Cardiac septum (tissue), 1 donor: ENCODE data around the gene CFAP97D2. TPM values are rescaled to one million over a fixed set of nuclear protein-coding genes. Genes with fewer than 3 reads are reported as not detected.
A peak's percentile ranks its signal among the peaks of the same experiment; 100 is the strongest.
"Not testable (repeated sequence)": the region's sequence is repeated elsewhere in the genome, so short reads cannot be mapped to it uniquely, and the experiment has no call there.

Source experiments
- DNase-seq: peaks from one replicate; pipeline ENCODE4 v3.0.0-alpha.2; 2020; ENCODE audit warnings: low spot score
- intact Hi-C: fragments of 100-400 bp; cut with DNase I; formaldehyde crosslinking; loops from one replicate; pipeline ENCODE4 v1.14.0; 2022
- total RNA-seq: library from RNA; stranded (reverse); fragmentation: NEBNext Ultra II Directional; extraction: Animal tissue kit (Norgen Biotek cat#: 25700); gene quantifications from one replicate; pipeline ENCODE4 v1.2.1, GENCODE V29; 2021
- donor health status: DM: no; HTN: no; CAD: no.

The CFAP97D2 gene
- total RNA-seq, 1 donor from 2014 or later = not detected

DNA sequence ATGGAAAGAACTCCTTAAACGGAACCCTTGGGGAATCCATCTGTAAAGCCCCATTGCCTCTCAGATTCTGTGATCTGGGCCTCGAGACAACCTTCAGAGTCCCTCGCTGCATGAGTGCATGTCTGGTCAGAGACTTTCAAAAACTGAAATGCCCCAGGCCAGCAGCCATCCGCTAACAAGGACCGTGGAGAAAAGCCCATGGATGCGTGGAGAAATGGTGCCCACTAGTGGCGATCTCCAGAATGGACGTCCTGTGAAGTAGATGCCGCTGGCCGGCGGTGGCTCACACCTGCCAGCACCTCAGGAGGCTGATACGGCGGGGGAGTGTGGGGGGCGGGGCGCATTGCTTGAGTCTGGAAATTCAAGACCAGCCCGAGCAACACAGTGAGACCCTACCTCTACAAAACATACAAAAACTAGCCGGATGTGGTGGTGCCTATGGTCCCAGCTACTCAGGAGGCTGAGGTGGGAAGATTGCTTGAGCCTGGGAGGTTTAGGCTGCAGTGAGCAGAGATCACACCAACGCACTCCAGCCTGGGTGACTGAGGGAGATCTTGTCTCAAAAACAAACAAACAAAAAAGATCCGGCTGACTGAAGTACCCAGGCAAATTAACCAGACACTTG lies 47.8 kb downstream of the CFAP97D2 start:
- intact Hi-C loops = loop anchor here (1.0 kb wide), 1 partner anchor 276 kb away; no protein-coding TSS in a partner anchor
- DNase-seq = peak; percentile 92

DNA sequence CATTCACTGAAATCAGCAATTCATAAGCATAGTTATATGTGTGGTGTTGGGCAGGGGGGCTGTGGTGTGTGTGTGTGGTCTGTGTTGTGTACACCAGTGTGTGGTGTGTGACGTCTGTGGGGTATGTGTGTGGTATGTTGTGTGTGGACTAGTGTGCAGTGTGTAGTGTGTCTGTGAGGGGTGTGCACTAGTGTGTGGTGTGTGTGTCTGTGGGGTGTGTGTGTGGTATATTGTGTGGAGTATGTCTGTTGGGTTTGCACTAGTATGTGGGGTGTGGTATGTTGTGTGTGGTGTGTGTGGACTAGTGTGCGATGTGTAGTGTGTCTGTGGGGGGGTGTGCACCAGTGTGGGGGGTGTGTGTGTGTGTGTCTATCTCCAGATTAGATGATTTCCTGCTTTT lies 48.5 kb downstream of the CFAP97D2 start:
- intact Hi-C loops = no loop called here
- no peak for DNase-seq

DNA sequence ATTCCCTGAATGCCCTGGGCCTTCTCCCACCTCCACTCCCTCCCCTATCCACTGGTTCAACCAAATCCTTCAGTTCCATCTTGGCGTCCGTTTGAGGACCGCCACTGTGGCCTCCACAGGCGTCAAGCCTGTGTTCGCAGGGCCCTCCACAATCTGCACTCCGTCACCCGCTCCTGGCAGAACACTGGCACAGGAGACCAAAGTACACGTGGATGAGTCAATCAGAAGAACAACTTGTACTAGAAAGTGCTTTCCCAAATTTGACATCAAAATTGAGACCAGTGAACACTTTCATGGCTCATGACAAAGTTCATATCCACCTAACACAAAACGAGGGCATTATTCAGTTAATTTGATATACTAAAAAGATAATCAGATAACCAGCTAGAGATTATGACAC lies 49.1 kb downstream of the CFAP97D2 start:
- DNase-seq = no peak
- intact Hi-C loops = no loop called here

DNA sequence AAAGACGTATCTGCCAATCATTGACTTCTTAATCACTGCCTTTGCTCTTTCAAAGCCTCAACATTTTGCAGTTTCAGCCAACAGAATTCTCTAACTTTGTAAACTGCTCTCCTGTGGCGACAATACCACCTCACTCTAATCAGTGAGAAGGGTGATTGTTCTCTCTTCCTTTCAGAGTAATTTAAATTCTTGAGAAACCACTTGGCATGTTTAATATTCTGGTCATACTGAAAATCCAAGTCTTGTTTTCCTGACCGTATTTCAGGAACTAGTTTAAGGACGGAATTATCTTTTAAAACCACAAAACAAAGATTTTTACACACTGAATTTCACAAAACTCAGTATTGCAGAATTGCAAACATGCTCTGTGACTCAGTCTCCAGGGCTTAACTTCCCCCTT lies 50.4 kb downstream of the CFAP97D2 start:
- intact Hi-C loops = no loop called here

DNA sequence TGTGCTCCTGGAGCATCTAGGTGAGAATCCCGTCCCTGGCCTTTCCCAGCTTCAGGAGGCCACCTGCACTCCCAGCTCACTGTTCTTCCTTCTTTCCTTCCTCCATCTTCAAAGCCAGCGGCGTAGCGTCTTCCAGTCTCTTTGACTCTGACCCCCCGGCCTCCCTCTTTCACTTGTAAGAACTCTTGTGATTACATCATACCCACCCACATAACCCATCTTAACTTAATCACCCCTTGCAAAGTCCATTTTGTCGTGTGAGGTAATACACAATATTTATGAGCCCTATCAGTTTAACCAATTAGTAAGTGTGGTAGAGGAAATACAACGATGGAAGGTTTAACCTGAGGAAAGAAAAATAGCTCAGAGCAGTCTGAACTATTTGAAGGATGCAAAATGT lies 51.1 kb downstream of the CFAP97D2 start:
- DNase-seq = no peak
- intact Hi-C loops = no loop called here

More for the DNA sequence above, 50.4 kb downstream of the CFAP97D2 start:
- no peak for DNase-seq

DNA sequence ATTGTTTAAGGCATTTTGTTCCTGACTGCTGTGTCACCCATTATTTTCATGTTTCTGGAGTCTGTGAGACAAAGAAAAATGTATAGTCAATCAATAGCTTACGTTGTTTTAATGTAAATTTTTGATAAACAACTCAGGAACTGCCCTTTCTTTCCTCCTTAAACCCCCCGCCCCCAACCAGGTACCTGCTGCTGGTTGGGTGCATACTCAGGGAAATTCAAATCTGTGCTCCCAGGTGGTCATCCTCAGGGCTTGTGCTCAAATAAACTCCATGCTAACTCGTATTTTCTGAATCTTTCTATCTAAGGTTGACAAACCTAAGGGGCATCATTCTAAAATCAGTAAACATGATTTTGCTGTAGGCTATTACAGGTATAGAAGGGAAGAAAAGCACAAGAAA lies 51.5 kb downstream of the CFAP97D2 start:
- intact Hi-C loops = no loop called here
- DNase-seq = no peak

DNA sequence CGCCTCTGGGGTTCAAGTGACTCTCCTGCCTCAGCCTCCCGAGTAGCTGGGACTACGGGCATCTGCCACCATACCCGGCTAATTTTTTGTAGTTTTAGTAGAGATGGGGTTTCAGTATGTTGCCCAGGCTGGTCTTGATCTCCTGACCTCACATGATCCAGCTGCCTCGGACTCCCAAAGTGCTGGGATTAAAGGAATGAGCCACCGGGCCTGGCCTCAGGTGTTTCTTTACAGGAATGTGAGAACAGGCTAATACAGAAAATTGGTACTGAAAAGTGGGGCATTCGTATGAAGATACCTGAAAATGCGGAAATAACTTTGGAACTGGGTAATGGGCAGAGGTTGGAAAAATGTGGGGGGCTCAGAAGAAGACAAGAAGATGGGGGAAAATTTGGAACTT lies 52.8 kb downstream of the CFAP97D2 start:
- no peak for DNase-seq
- intact Hi-C loops = no loop called here

DNA sequence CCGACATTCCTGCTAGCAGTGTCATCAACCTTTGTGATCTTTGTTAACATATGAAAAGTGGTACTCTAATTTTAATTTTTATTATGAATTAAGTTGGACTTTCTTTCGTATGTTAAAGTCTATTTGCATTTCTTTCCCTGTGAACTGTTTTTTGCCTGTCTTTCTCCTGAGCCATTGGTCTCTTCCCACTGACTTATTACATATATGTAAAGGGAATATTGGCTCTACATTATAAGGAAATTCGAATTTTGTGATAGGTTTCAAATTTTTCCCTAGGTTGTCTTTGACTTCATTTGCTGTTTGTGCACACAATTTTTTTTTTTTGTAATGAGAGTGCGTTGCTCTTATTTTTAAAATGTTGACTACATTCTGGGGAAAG lies 55.2 kb downstream of the CFAP97D2 start:
- DNase-seq = no peak
- intact Hi-C loops = no loop called here

DNA sequence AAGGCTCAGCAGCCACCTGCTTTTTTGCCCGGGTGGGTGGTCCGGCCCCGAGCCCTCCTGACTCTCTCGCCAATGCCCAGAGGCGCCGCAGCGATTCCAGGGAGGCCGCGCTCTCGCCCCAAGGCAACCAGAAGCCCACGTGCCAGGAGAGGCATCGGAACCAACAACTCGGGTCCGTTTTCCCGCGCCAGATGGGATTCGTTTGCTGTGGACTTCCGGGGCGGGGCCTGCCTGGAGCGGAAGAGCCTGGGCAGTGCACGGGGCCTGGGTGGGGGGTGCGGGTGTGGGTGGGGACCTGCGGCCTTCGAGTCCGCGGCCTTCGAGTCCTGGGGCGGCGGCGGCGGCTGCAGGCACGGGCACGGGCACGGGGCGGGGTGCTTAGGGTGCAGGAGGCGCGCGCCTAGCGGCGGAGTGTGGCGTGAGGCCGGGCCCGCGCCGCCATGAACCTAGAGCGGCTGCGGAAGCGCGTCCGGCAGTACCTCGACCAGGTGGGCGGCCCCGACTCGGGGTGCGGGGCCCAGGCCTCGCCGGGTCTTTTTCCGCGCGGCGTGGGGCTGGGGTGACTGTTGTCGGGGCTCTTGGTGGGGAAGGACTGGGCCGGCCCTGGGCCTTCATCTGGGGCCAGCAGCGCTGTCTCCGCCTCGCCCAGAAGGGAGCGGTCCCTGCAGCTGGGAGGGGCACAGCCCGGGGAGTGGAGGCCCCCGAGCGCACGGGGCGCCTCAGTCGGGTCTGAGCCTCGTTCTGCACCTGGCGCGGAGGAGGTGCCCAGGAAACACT lies 55.8 kb downstream of the CFAP97D2 start, which contains the start of gene CDC16:
Gene CDC16 (plus strand): TSS at position 253 of the 777 bp plus-strand sequence. CDS start 188 bp downstream, at position 441.
- intact Hi-C loops = no loop called here
- DNase-seq = peak; percentile 92

DNA sequence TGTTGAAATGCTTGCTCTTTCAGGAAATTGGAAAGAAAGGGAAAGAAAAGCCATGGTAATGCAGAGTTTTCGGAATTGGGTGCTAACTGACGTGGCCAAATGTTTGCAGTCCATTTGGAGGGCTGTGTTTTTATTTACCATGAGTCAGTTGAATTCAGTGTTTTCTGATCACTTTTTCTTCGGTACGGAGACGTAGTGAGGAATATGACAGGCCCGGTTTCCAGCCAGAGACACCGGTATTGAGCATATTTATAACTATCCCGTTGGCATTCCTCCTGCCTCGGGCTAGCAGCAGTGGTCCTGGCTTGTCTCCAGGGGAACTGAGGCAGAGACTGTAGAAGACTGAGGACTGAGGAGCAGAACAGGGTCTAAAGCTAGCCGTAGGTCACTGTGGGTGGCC lies 56.6 kb downstream of the CFAP97D2 start:
- intact Hi-C loops = no loop called here
- DNase-seq = no peak

DNA sequence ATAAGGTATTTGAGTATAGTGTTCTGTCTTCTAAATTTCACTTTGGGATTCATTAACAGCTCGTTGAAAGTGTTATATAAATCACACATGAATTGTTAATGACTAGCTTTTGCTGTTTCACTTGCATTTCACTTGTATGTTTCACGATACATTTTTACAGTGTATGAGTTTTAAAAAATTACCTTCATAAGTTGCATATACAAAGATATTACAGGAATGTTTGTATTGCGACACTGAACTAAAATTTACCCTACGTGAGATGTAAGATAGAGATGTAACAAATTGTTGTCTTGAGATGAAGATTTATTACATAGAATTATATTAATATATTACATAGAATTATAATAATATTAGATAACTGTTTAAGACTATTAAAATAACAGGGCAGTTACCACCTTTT lies 57.2 kb downstream of the CFAP97D2 start:
- no peak for DNase-seq
- intact Hi-C loops = no loop called here

DNA sequence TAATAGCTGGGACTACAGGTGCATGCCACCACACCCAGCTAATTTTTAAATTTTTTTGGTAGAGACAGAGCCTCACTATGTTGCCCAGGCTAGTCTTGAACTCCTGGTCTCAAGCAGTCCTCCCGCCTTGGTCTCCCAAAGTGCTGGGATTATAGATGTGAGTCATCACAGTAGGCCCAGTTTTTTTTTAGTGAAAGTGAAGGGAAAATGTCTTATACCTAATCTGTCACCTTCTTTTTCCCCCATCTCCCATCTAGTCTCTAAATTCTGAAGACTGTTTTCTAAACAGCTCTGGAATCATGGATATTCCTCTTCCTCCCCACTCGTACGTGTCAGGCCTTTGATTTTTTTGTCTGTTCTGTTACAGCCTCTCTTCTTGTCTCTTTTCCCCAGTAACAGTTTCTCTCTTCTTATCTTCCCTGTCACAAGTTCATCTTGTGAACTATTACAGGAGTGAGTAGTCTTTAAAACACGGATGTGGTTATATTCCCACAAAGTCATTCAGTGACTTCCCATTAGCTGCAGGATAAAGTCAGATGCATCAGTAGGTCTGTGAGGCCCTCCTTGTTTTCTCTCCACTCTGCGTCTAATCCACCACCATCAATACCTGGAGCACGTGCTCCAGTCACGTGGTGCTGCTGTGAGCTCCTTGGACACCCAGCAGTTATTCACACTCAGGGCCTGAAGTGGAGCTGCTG lies 58.5 kb downstream of the CFAP97D2 start:
- no peak for DNase-seq
- intact Hi-C loops = no loop called here

DNA sequence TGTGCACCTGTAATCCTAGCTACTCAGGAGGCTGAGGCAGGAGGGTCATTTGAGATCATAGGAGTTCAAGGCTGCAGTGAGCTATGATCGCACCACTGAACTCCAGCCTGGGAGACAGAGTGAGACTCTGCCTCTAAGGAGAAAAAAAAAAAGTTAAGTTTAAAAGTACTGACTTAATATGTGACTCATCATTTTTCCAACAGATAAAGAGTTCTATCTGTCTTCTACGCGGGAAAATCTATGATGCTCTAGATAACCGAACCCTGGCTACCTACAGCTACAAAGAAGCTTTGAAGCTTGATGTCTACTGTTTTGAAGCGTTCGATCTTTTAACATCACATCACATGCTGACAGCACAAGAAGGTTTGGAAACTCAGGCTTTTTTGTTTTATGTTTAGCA lies 62.9 kb downstream of the CFAP97D2 start:
- intact Hi-C loops = no loop called here
- DNase-seq = no peak

DNA sequence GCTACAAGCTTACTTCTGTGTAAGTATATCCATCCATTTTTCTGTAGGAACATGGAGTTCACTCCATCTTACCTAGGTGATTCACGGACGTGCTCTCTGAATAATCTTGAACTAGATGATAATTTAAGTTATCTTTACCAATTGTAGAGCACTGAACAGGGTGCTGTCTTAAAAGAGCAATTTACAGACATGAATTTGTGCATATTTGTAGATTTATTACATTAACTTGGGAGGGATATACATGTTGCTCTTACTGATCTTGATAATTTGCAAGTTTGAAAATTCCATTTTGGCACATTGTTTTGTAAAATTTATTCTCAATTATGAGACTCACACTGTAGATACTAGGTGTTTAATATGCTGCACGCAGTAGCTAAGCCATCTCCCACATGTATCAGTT lies 64.9 kb downstream of the CFAP97D2 start:
- no peak for DNase-seq
- intact Hi-C loops = no loop called here

DNA sequence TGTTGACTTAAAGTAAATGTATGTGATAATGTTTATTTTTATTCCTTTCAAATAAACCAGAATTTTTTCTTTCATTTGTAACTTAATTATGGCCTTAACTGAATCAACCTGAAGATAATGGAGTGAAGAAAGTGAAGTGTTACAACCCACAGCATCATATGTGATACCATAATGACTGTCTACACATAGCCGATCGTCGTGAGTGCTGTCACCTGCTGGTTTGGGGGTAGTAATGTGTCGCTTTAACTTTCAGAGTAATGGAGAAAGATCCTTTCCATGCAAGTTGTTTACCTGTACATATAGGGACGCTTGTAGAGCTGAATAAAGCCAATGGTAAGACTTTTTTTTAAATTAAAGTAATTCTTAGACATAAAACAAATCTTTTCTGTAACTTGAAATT lies 65.6 kb downstream of the CFAP97D2 start:
- no peak for DNase-seq
- intact Hi-C loops = no loop called here

DNA sequence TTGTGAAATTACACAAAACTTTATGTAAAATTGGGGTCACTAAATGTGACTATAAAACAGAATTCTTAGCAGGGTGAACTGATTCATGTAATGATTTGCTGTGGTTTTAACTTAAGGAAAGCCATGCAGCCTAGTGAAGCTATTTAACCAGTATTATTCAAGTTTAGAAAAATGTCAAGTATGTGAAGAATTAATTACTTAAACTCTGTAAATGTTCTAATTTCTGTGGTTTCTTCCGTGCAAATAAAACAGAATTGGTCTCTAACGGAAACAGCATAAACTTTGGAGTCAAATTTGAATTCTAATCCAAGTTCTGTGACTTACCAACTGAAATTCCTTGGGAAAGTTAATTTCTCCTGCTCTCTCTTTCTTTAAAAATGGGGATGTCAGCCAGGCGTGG lies 69.0 kb downstream of the CFAP97D2 start:
- intact Hi-C loops = no loop called here
- no peak for DNase-seq

DNA sequence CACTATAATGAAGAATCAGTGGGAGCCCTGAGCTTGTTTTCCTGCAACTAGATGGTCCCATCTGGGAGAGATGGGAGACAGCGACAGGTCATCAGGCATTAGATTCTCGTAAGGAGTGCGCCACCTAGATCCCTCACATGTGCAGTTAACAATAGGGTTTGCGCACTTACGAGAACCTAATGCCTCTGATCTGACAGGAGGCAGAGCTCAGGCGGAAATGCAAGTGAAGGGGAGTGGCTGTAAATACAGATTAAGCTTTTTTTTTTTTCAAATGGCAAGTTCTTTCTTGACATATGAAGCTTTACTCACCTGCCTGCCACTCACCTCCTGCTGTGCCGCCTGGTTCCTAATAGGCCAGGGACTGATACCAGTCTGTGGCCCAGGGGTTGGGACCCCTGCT lies 70.0 kb downstream of the CFAP97D2 start:
- intact Hi-C loops = no loop called here
- no peak for DNase-seq

DNA sequence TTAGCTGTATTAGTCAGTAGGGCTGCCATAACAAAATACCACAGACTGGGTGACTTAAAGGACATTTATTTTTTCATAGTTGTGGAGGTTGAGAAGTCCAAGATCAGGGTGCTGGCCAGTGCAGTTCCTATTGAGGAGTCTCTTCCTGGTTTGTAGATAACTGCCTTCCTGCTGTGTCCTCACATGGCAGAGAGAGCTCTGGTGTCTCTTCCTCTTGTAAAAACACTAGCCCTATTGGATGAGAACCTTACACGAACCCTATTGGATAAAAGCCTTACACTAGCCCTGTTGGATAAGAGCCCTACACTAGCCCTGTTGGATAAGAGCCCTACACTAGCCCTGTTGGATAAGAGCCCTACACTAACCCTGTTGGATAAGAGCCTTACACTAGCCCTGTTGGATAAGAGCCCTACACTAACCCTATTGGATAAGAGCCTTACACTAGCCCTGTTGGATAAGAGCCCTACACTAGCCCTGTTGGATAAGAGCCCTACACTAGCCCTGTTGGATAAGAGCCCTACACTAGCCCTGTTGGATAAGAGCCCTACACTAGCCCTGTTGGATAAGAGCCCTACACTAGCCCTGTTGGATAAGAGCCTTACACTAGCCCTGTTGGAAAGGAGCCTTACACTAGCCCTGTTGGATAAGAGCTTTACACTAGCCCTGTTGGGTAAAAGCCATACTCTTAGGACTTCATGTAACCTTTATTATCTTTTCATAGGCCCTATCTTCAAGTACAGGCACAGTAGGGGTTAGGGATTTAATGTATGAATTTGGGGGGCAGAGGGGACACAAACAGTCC lies 72.8 kb downstream of the CFAP97D2 start:
- intact Hi-C loops, DNase-seq: not testable (repeated sequence)

DNA sequence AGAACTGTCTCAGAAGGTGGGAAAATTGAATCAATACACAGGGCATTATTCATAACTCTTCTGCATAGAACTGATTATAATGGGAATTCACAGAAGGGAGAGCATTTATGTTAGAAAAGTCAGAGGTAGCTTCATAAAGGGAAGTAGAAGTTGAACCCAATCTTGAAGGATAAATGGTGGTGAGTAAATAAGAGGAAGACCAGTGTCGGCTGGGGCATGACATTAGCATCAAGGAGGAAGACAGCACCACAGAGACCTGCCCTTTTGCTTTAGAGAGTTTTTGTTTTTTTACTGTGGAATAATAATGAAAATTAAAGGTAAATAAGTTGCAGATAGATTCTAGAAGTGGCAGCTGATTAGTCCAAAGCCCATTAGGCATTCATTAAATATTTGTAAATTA lies 77.5 kb downstream of the CFAP97D2 start:
- no peak for DNase-seq
- intact Hi-C loops = no loop called here

DNA sequence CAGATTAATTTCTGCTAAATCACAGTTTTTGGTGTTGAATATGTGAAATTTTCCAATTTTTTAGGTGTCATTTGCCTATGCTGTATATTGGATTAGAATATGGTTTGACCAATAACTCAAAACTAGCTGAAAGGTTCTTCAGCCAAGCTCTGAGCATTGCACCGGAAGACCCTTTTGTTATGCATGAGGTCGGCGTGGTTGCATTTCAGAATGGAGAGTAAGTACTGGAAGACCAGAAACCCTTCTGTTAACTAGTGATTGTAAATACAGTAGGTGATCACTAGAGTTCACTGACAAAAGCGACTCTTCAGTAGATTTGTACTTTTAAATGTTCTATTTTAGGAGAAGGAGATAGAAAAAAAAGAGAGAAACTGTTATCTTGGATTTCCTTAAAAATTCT lies 78.0 kb downstream of the CFAP97D2 start:
- intact Hi-C loops = no loop called here
- no peak for DNase-seq
